CMK (cell line): ENCODE data around the gene NDUFB10.
A peak's percentile ranks its signal among the peaks of the same experiment; 100 is the strongest.

Experiments
- DNase-seq: peaks from one replicate; pipeline ENCODE4 v3.0.0-alpha.2; 2010; ENCODE audit warnings: low read depth

NDUFB10 gene

GRCh38 chr16:1971796-1972489 lies 12.6 kb downstream of the NDUFB10 start, which contains the start of gene TBL3:
TBL3 (plus strand) TSS chr16:1972053; CDS start chr16:1972165, 112 bp downstream.
- DNase-seq = peak; percentile 87

GRCh38 chr16:1972490-1972877 lies 13.1 kb downstream of the NDUFB10 start:
- no peak for DNase-seq

- no peak for DNase-seq
These were observed 14.3 kb downstream of the NDUFB10 start for GRCh38 chr16:1973461-1974156.

GRCh38 chr16:1974157-1975070 lies 15.1 kb downstream of the NDUFB10 start:
- no peak for DNase-seq

GRCh38 chr16:1975432-1976215 lies 16.3 kb downstream of the NDUFB10 start:
- DNase-seq = no peak

GRCh38 chr16:1976216-1976520 lies 16.8 kb downstream of the NDUFB10 start:
- DNase-seq = no peak

- no peak for DNase-seq
These were observed 17.9 kb downstream of the NDUFB10 start for GRCh38 chr16:1976951-1977874.

- DNase-seq = no peak
These were observed 18.5 kb downstream of the NDUFB10 start for GRCh38 chr16:1977875-1978268.

- no peak for DNase-seq
These were observed 19.3 kb downstream of the NDUFB10 start for GRCh38 chr16:1978476-1979120.

GRCh38 chr16:1979271-1980029 lies 20.1 kb downstream of the NDUFB10 start:
- no peak for DNase-seq

GRCh38 chr16:1980030-1980769 lies 20.9 kb downstream of the NDUFB10 start:
- no peak for DNase-seq

GRCh38 chr16:1980770-1981087 lies 21.4 kb downstream of the NDUFB10 start:
- DNase-seq = no peak

GRCh38 chr16:1981398-1981836 lies 22.1 kb downstream of the NDUFB10 start, which contains the start of gene NOXO1:
NOXO1 (minus strand) TSS chr16:1981469; CDS start chr16:1981179, 290 bp downstream.
- DNase-seq = no peak

GRCh38 chr16:1982013-1982433 lies 22.7 kb downstream of the NDUFB10 start:
- no peak for DNase-seq

GRCh38 chr16:1982991-1983543 lies 23.7 kb downstream of the NDUFB10 start:
- no peak for DNase-seq

GRCh38 chr16:1983544-1984346 lies 24.4 kb downstream of the NDUFB10 start, which contains the start of gene GFER:
GFER (plus strand) TSS chr16:1984193; CDS start chr16:1984219, 26 bp downstream.
- DNase-seq = peak; percentile 76
